MCF 10A (cell line): Measurements from ENCODE around the gene RFX3. TPM values are rescaled to one million over a fixed set of nuclear protein-coding genes. Genes with fewer than 3 reads are reported as not detected.

Experiments
- BruUV-seq: library from RNA; stranded (reverse); fragments of 400-500 nt; replicated peaks from 2 replicates; lab custom pipeline; 2021; lab: Mats Ljungman, UMichigan
- CTCF ChIA-PET: fragments of 300-600 bp; sonication (Branson Sonifier 250); formaldehyde crosslinking; extraction: SDS; loops from one replicate; lab custom pipeline; 2021; ENCODE audit warnings: antibody characterized with exemption, inconsistent platforms; lab: Yijun Ruan, JAX
- POLR2A ChIA-PET: fragments of 300-600, 350-650 bp; sonication (Branson Sonifier 250); formaldehyde crosslinking; extraction: SDS; loops from one replicate; lab custom pipeline; 2020; ENCODE audit warnings: antibody characterized with exemption, inconsistent platforms; lab: Yijun Ruan, JAX
- DNase-seq: peaks from one replicate; pipeline ENCODE4 v3.0.0-alpha.2; 2018; ENCODE audit not compliant: unreplicated experiment
- H3K27ac Mint-ChIP-seq: one replicate; pipeline ENCODE4 v1.8.0; 2022; ENCODE audit warnings: mild to moderate bottlenecking, low read depth, mixed read lengths; ENCODE audit not compliant: unreplicated experiment
- H3K27me3 Mint-ChIP-seq: one replicate; pipeline ENCODE4 v1.8.0; 2022; ENCODE audit warnings: mixed read lengths; ENCODE audit not compliant: insufficient read depth, unreplicated experiment
- H3K36me3 Mint-ChIP-seq: one replicate; pipeline ENCODE4 v1.8.0; 2022; ENCODE audit warnings: mild to moderate bottlenecking, moderate library complexity, mixed read lengths; ENCODE audit not compliant: insufficient read depth, unreplicated experiment
- H3K4me1 Mint-ChIP-seq: one replicate; pipeline ENCODE4 v1.8.0; 2022; ENCODE audit warnings: mixed read lengths; ENCODE audit not compliant: insufficient read depth, unreplicated experiment
- H3K4me3 Mint-ChIP-seq: one replicate; pipeline ENCODE4 v1.8.0; 2022; ENCODE audit warnings: mild to moderate bottlenecking, moderate library complexity, mixed read lengths; ENCODE audit not compliant: unreplicated experiment
- H3K9me3 Mint-ChIP-seq: one replicate; pipeline ENCODE4 v1.8.0; 2022; ENCODE audit warnings: mixed read lengths; ENCODE audit not compliant: unreplicated experiment
- CTCF ChIP-seq: fragments of 200-600 bp; IDR thresholded peaks from one replicate; pipeline ENCODE4 v1.8.0; 2022; ENCODE audit warnings: antibody characterized with exemption, mild to moderate bottlenecking; ENCODE audit not compliant: unreplicated experiment
- intact Hi-C: fragments of 100-400 bp; cut with micrococcal nuclease; formaldehyde crosslinking; loops from 2 replicates; pipeline ENCODE4 v1.14.1; 2022
- total RNA-seq: library from RNA; stranded (reverse); gene quantifications from 2 replicates; pipeline ENCODE4 v1.2.3, GENCODE V29; 2022

RFX3 gene
- total RNA-seq, 1 experiment from 2014 or later = 9.7 TPM

GRCh38 chr9:3173374-3173773, 352.4 kb downstream of the RFX3 start:
- H3K36me3 Mint-ChIP-seq = no peaks in the 10 kb centered on the region
- BruUV-seq = no TSS peak
- TF ChIP-seq CTCF = no peak
- intact Hi-C loops = no loop called here
- H3K4me1 Mint-ChIP-seq = peaks cover 8% of the 10 kb centered on the region
- no peak overlapping the region for H3K4me3 Mint-ChIP-seq
- peaks cover 96% of the 10 kb centered on the region for H3K27me3 Mint-ChIP-seq
- DNase-seq = no peak
- CTCF ChIA-PET = interaction anchor here (0.7 kb wide), 1 partner anchor 1097 kb away, joined by 3 read pairs; no protein-coding TSS in a partner anchor
- no peaks in the 10 kb centered on the region for H3K9me3 Mint-ChIP-seq
- H3K27ac Mint-ChIP-seq = no peak overlapping the region
- POLR2A ChIA-PET = no interaction called here

- no peak overlapping the region for H3K27ac Mint-ChIP-seq
- BruUV-seq = no TSS peak
- no peaks in the 10 kb centered on the region for H3K36me3 Mint-ChIP-seq
- POLR2A ChIA-PET = no interaction called here
- no peak for TF ChIP-seq CTCF
- H3K4me1 Mint-ChIP-seq = no peaks in the 10 kb centered on the region
- peak; percentile 12 for DNase-seq
- H3K9me3 Mint-ChIP-seq = no peaks in the 10 kb centered on the region
- H3K27me3 Mint-ChIP-seq = peaks cover 100% of the 10 kb centered on the region
- CTCF ChIA-PET = no interaction called here
- intact Hi-C loops = no loop called here
- H3K4me3 Mint-ChIP-seq = no peak overlapping the region
Measured at GRCh38 chr9:3170819-3171218, 355.0 kb downstream of the RFX3 start.
